Keratinocyte (primary cell): Measurements from ENCODE around the gene BEST3. TPM values are rescaled to one million over a fixed set of nuclear protein-coding genes. Genes with fewer than 3 reads are reported as not detected.

Source experiments
- DNase-seq: peaks from one replicate; pipeline ENCODE4 v3.0.0-alpha.2; 2011; ENCODE audit warnings: low read depth, missing footprints, low spot score
- FAIRE-seq: peaks from 2 replicates; lab custom pipeline; 2011; peaks lifted over from hg19 to GRCh38; lab: Jason Lieb, UNC
- H2AFZ ChIP-seq: 2 replicates; pipeline ENCODE4 v1.6.0; 2012; ENCODE audit warnings: low read length, control low read depth, inconsistent platforms; ENCODE audit not compliant: control insufficient read depth
- H3K27ac ChIP-seq: 2 replicates; pipeline ENCODE4 v1.5.1; 2011; ENCODE audit warnings: low read length; ENCODE audit not compliant: control insufficient read depth, insufficient read depth
- H3K27me3 ChIP-seq: 3 replicates; pipeline ENCODE4 v1.6.0; 2011; ENCODE audit warnings: low read length; ENCODE audit not compliant: control insufficient read depth, insufficient read depth; ENCODE audit errors: extremely low read depth
- H3K36me3 ChIP-seq, 2 experiments: 2 replicates in 1 of 2; 3 replicates in 1 of 2; pipeline ENCODE4 v1.5.1; 2011; ENCODE audit warnings: low read length in 2 of 2, mild to moderate bottlenecking in 1 of 2; ENCODE audit not compliant: control insufficient read depth in 2 of 2, insufficient read depth in 2 of 2; ENCODE audit errors: extremely low read depth in 1 of 2
- H3K4me1 ChIP-seq: 3 replicates; pipeline ENCODE4 v1.5.1; 2011; ENCODE audit warnings: low read length; ENCODE audit not compliant: control insufficient read depth, insufficient read depth; ENCODE audit errors: extremely low read depth
- H3K4me2 ChIP-seq: 3 replicates; pipeline ENCODE4 v1.6.0; 2011; ENCODE audit warnings: low read depth, low read length; ENCODE audit not compliant: control insufficient read depth, insufficient read depth; ENCODE audit errors: extremely low read depth
- H3K4me3 ChIP-seq, 3 experiments: fragments of 200-600 bp in 1 of 3; sonication (generic) in 1 of 3; 2 replicates in 2 of 3; 3 replicates in 1 of 3; pipeline ENCODE4 v1.5.1; 2011 to 2016; ENCODE audit warnings: low read length in 3 of 3, mild to moderate bottlenecking in 3 of 3, control low read depth in 2 of 3, inconsistent platforms in 1 of 3, low read depth in 1 of 3, mixed read lengths in 1 of 3, mixed run types in 1 of 3, moderate library complexity in 1 of 3; ENCODE audit not compliant: control insufficient read depth in 2 of 3, insufficient read depth in 2 of 3; ENCODE audit errors: extremely low read depth in 1 of 3
- H3K79me2 ChIP-seq: 2 replicates; pipeline ENCODE4 v1.6.0; 2012; ENCODE audit warnings: low read length; ENCODE audit not compliant: control insufficient read depth, insufficient read depth
- H3K9ac ChIP-seq: 3 replicates; pipeline ENCODE4 v1.6.0; 2011; ENCODE audit warnings: low read length; ENCODE audit not compliant: control insufficient read depth, insufficient read depth; ENCODE audit errors: extremely low read depth
- H3K9me1 ChIP-seq: 3 replicates; pipeline ENCODE4 v1.6.0; 2011; ENCODE audit warnings: low read length; ENCODE audit not compliant: control insufficient read depth, insufficient read depth; ENCODE audit errors: extremely low read depth
- H3K9me3 ChIP-seq: 2 replicates; pipeline ENCODE4 v1.5.1; 2012; ENCODE audit warnings: low read depth, low read length; ENCODE audit not compliant: control insufficient read depth
- H4K20me1 ChIP-seq: 3 replicates; pipeline ENCODE4 v1.6.0; 2011; ENCODE audit warnings: low read length; ENCODE audit not compliant: control insufficient read depth, insufficient read depth; ENCODE audit errors: extremely low read depth
- EZH2 ChIP-seq: IDR thresholded peaks from one replicate; pipeline ENCODE4 v1.6.1; 2012; ENCODE audit warnings: inconsistent platforms, mild to moderate bottlenecking, low read length, moderate library complexity
- dilution Hi-C: fragments of 300-500 bp; cut with MboI; formaldehyde crosslinking; loops from one replicate; pipeline ENCODE4 v1.7.0; 2020; ENCODE audit warnings: low sequenced_read_pairs; ENCODE audit not compliant: extremely low pct_ligation_motif_present
- polyA plus RNA-seq, 5 experiments: library from polyadenylated mRNA; depleted of rRNA in 3 of 5; stranded (reverse) in 3 of 5; stranded (forward) in 1 of 5; unstranded in 1 of 5; fragments of >200 nt; gene quantifications; 1 replicate in 1 of 5; 2 replicates in 3 of 5; 3 replicates in 1 of 5; pipeline versions ENCODE4 v1.2.1 to v1.2.3, GENCODE V29; 2011 to 2012; ENCODE audit warnings: missing spikeins in 2 of 5, low read depth in 1 of 5, low replicate concordance in 1 of 5
- TF ChIP-seq, protein P1 (sequence below), 3 experiments: IDR thresholded peaks in 1 of 3; conservative IDR thresholded peaks in 1 of 3; optimal IDR thresholded peaks in 1 of 3; 2 replicates in 2 of 3; 3 replicates in 1 of 3; pipeline versions ENCODE3 to v1.5.1; 2011; ENCODE audit warnings: low read length in 3 of 3, mild to moderate bottlenecking in 3 of 3, moderate library complexity in 2 of 3, control low read depth in 1 of 3, inconsistent platforms in 1 of 3; ENCODE audit not compliant: insufficient read depth in 2 of 3; ENCODE audit errors: extremely low read depth in 1 of 3

BEST3 gene
- polyA plus RNA-seq, 1 donor (not counting 4 experiments of a cell fraction or from before 2014, with no cell fraction given): 0.07 TPM

DNA sequence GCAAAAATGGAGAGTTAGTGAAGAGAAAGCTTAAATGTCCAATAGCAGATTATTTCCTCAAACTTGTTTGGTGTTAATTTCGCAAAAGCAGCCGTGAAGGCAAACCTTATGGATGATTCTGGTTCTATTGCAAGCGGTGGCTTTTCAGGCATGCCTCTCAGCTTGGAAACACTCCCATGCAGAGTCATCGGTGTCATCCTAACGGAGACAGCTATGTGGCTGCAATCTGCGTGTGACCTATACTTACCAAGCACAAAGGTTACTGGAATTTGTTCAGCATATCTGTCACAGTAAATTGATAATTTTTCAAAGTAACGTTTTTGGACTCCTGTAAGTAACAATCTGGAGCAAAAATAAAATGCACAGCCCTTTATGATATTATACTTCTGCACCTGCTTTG, 5.0 kb downstream of the BEST3 start:
- DNase-seq (no peak), FAIRE-seq (no peak)
- no peak for TF ChIP-seq EZH2
- TF ChIP-seq, protein P1, sequence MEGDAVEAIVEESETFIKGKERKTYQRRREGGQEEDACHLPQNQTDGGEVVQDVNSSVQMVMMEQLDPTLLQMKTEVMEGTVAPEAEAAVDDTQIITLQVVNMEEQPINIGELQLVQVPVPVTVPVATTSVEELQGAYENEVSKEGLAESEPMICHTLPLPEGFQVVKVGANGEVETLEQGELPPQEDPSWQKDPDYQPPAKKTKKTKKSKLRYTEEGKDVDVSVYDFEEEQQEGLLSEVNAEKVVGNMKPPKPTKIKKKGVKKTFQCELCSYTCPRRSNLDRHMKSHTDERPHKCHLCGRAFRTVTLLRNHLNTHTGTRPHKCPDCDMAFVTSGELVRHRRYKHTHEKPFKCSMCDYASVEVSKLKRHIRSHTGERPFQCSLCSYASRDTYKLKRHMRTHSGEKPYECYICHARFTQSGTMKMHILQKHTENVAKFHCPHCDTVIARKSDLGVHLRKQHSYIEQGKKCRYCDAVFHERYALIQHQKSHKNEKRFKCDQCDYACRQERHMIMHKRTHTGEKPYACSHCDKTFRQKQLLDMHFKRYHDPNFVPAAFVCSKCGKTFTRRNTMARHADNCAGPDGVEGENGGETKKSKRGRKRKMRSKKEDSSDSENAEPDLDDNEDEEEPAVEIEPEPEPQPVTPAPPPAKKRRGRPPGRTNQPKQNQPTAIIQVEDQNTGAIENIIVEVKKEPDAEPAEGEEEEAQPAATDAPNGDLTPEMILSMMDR (optimal IDR thresholded peaks at IDR 0.05 in 1 of 3, IDR thresholded peaks at IDR 0.05 in 1 of 3, conservative IDR thresholded peaks at IDR 0.05 in 1 of 3; ENCODE audit: extremely low read depth in 1 of 3, insufficient read depth in 2 of 3, low read length in 3 of 3): no peak
- H4K20me1 ChIP-seq: no peaks in the 10 kb centered on the region
- dilution Hi-C loops: no loop called here
- no peak overlapping the region for H2AFZ ChIP-seq
- H3K79me2 ChIP-seq: no peaks in the 10 kb centered on the region
- H3K27me3 ChIP-seq: no peaks in the 10 kb centered on the region
- no peak overlapping the region for H3K4me3 ChIP-seq
- peaks cover 11% of the 10 kb centered on the region for H3K4me1 ChIP-seq
- no peaks in the 10 kb centered on the region for H3K9me3 ChIP-seq
- H3K9me1 ChIP-seq: no peaks in the 10 kb centered on the region
- no peak overlapping the region for H3K9ac ChIP-seq
- H3K27ac ChIP-seq: no peak overlapping the region
- H3K36me3 ChIP-seq: no peaks in the 10 kb centered on the region
- H3K4me2 ChIP-seq: no peak overlapping the region

DNA sequence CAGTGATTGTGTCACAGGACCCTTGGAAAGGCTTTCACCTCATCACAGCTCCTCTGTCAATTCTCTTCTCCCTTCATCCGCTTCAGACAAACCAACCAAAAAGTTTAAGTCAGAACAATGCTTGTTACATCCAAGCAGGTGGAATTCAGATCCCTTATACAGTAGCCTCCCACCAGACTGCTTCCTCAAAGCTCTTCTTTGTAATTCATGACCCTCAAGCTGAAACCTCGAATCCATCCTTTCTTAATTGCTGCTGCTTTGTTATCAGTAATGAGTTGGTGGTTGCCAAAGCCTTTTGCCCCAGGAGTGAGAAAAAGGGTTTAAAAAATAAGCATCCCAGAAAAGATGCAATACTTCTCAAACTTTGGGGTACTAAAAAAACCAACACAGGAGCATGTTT, 9.5 kb downstream of the BEST3 start:
- Histone ChIP-seq H3K9ac (no peak overlapping the region), H3K4me3 (no peak overlapping the region), H2AFZ (no peak overlapping the region), H3K9me3 (no peaks in the 10 kb centered on the region), H3K36me3 (no peaks in the 10 kb centered on the region), H3K79me2 (no peaks in the 10 kb centered on the region), H3K4me2 (no peak overlapping the region), H3K27ac (peak overlapping the region; percentile 77), H3K4me1 (peaks cover 37% of the 10 kb centered on the region), H3K9me1 (no peaks in the 10 kb centered on the region), H4K20me1 (no peaks in the 10 kb centered on the region), H3K27me3 (no peaks in the 10 kb centered on the region)
- FAIRE-seq (no peak), DNase-seq (no peak)
- dilution Hi-C loops: no loop called here
- no peak for TF ChIP-seq EZH2
